Endothelial cell of umbilical vein (primary cell): ENCODE data around the gene GPR4.

Experiments used
- EZH2 ChIP-seq: IDR thresholded peaks from 2 replicates; pipeline ENCODE4 v1.6.1; 2012; ENCODE audit warnings: borderline replicate concordance, low read depth, mild to moderate bottlenecking, moderate library complexity, low read length, inconsistent platforms; ENCODE audit not compliant: severe bottlenecking
- FOS ChIP-seq: IDR thresholded peaks from 2 replicates; pipeline ENCODE4 v1.6.1; 2011; ENCODE audit warnings: mild to moderate bottlenecking, low read length, moderate library complexity, borderline replicate concordance; ENCODE audit not compliant: insufficient read depth
- JUN ChIP-seq: IDR thresholded peaks from 2 replicates; pipeline ENCODE4 v1.6.1; 2011; ENCODE audit warnings: borderline replicate concordance, low read depth; ENCODE audit not compliant: insufficient read length, insufficient read depth
- POLR2A ChIP-seq: IDR thresholded peaks from 2 replicates; pipeline ENCODE4 v1.6.1; 2012; ENCODE audit warnings: low read depth, mild to moderate bottlenecking, control low read depth, low read length
- POLR2AphosphoS5 ChIP-seq: IDR thresholded peaks from 2 replicates; pipeline ENCODE4 v1.6.1; 2012; ENCODE audit warnings: low read depth, mild to moderate bottlenecking, control low read depth, low read length, moderate library complexity; ENCODE audit not compliant: insufficient read depth
- TF ChIP-seq, protein P1 (sequence below), 2 donors: IDR thresholded peaks; 1 replicate in 1 of 2; 2 replicates in 1 of 2; pipeline ENCODE4 v1.5.1; 2011; ENCODE audit warnings: low read length in 2 of 2, mild to moderate bottlenecking in 2 of 2, moderate library complexity in 2 of 2, control low read depth in 1 of 2, inconsistent platforms in 1 of 2, low read depth in 1 of 2; ENCODE audit not compliant: insufficient read depth in 1 of 2; ENCODE audit errors: extremely low read depth in 1 of 2

DNA sequence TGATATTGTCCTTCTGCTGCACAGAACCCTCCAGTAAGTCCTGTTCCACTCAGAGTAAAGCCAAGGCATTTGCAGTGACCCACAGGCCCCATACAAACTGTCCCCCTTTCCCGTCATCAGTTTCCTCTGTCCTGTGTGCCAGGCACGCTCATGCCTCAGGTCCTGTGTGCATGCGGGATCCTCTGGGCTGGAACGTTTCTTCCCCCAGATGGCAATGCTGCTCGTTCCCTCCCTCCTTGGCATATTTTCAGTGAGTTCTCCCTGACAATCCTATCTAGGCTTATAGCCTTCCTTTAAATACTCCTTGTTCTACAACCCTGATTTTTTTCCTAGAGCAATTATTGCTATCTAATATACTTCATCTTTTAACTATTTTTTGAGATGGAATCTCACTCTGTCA, 23.2 kb downstream of the GPR4 start:
- TF ChIP-seq EZH2 (no peak), POLR2A (no peak), POLR2AphosphoS5 (no peak), JUN (no peak), FOS (no peak)
- TF ChIP-seq, protein P1, sequence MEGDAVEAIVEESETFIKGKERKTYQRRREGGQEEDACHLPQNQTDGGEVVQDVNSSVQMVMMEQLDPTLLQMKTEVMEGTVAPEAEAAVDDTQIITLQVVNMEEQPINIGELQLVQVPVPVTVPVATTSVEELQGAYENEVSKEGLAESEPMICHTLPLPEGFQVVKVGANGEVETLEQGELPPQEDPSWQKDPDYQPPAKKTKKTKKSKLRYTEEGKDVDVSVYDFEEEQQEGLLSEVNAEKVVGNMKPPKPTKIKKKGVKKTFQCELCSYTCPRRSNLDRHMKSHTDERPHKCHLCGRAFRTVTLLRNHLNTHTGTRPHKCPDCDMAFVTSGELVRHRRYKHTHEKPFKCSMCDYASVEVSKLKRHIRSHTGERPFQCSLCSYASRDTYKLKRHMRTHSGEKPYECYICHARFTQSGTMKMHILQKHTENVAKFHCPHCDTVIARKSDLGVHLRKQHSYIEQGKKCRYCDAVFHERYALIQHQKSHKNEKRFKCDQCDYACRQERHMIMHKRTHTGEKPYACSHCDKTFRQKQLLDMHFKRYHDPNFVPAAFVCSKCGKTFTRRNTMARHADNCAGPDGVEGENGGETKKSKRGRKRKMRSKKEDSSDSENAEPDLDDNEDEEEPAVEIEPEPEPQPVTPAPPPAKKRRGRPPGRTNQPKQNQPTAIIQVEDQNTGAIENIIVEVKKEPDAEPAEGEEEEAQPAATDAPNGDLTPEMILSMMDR (IDR thresholded peaks at IDR 0.05; ENCODE audit: extremely low read depth in 1 of 2, insufficient read depth in 1 of 2, low read depth in 1 of 2, low read length in 2 of 2): no peak
